Pulmonary artery endothelial cell (primary cell): ENCODE data around the gene TEAD3. TPM values are rescaled to one million over a fixed set of nuclear protein-coding genes. Genes with fewer than 3 reads are reported as not detected.

Experiments used
- DNase-seq: peaks from one replicate; pipeline ENCODE4 v3.0.0-alpha.2; 2011; ENCODE audit warnings: low read depth, low spot score
- total RNA-seq: library from RNA; depleted of rRNA; stranded (reverse); fragments of >200 nt; gene quantifications from 2 replicates; pipeline ENCODE4 v1.2.3, GENCODE V29; 2014

The TEAD3 gene
- total RNA-seq, 1 donor from 2014 or later = 0.33 TPM

GRCh38 chr6:35476004-35476403 is 20.9 kb downstream of the TEAD3 start:
- no peak for DNase-seq

- DNase-seq = no peak
Measured at GRCh38 chr6:35475573-35475972, 21.3 kb downstream of the TEAD3 start.

- DNase-seq = no peak
Measured at GRCh38 chr6:35474942-35475570, 21.8 kb downstream of the TEAD3 start.

- no peak for DNase-seq
Measured at GRCh38 chr6:35474131-35474941, 22.5 kb downstream of the TEAD3 start.

- DNase-seq = no peak
Measured at GRCh38 chr6:35473850-35474130, 23.1 kb downstream of the TEAD3 start.

- no peak for DNase-seq
Measured at GRCh38 chr6:35473075-35473849, 23.6 kb downstream of the TEAD3 start.

- DNase-seq = no peak
Measured at GRCh38 chr6:35471836-35472345, 25.0 kb downstream of the TEAD3 start.

- no peak for DNase-seq
Measured at GRCh38 chr6:35470663-35471120, 26.2 kb downstream of the TEAD3 start.

- no peak for DNase-seq
Measured at GRCh38 chr6:35469751-35470662, 26.9 kb downstream of the TEAD3 start.

- no peak for DNase-seq
Measured at GRCh38 chr6:35468980-35469750, 27.7 kb downstream of the TEAD3 start.

- DNase-seq = peak; percentile 82
Measured at GRCh38 chr6:35468181-35468979, 28.5 kb downstream of the TEAD3 start, which contains the start of gene RPL10A. TSS of gene RPL10A (plus strand) at chr6:35468401. CDS start at chr6:35468435, 34 bp downstream.

- no peak for DNase-seq
Measured at GRCh38 chr6:35465646-35466045, 31.2 kb downstream of the TEAD3 start.

- DNase-seq = no peak
Measured at GRCh38 chr6:35463292-35463691, 33.6 kb downstream of the TEAD3 start.

- no peak for DNase-seq
Measured at GRCh38 chr6:35461270-35461669, 35.6 kb downstream of the TEAD3 start.

- no peak for DNase-seq
Measured at GRCh38 chr6:35457907-35458306, 39.0 kb downstream of the TEAD3 start.

- no peak for DNase-seq
Measured at GRCh38 chr6:35454391-35455110, 42.3 kb downstream of the TEAD3 start.

- no peak for DNase-seq
Measured at GRCh38 chr6:35453236-35453635, 43.6 kb downstream of the TEAD3 start.
